Central memory CD4-positive, alpha-beta T cell (primary cell): ENCODE measurements around the gene NEDD9.

Experiments used
- DNase-seq: peaks from one replicate; pipeline ENCODE4 v3.0.0; 2022

The NEDD9 gene

GRCh38 chr6:11233673-11234573 is 1.5 kb upstream of the NEDD9 start:
- no peak for DNase-seq

GRCh38 chr6:11232770-11233626 is 530 bp upstream of the NEDD9 start:
- no peak for DNase-seq

GRCh38 chr6:11231564-11232192 is 790 bp downstream of the NEDD9 start:
- no peak for DNase-seq

- no peak for DNase-seq
These were observed 1.4 kb downstream of the NEDD9 start for GRCh38 chr6:11231108-11231463.

GRCh38 chr6:11230158-11231107 is 2.0 kb downstream of the NEDD9 start:
- no peak for DNase-seq

- no peak for DNase-seq
These were observed 2.8 kb downstream of the NEDD9 start for GRCh38 chr6:11229655-11230046.

GRCh38 chr6:11228935-11229654 is 3.4 kb downstream of the NEDD9 start:
- no peak for DNase-seq

- no peak for DNase-seq
These were observed 4.8 kb downstream of the NEDD9 start for GRCh38 chr6:11227698-11228097.

- no peak for DNase-seq
These were observed 6.5 kb downstream of the NEDD9 start for GRCh38 chr6:11226005-11226404.

- DNase-seq: no peak
These were observed 7.5 kb downstream of the NEDD9 start for GRCh38 chr6:11224966-11225463.

GRCh38 chr6:11224252-11224965 is 8.1 kb downstream of the NEDD9 start:
- peak; percentile 52 for DNase-seq

GRCh38 chr6:11223286-11223864 is 9.1 kb downstream of the NEDD9 start:
- no peak for DNase-seq

- DNase-seq: no peak
These were observed 9.8 kb downstream of the NEDD9 start for GRCh38 chr6:11222385-11223277.

GRCh38 chr6:11221623-11222384 is 10.7 kb downstream of the NEDD9 start:
- DNase-seq: no peak

GRCh38 chr6:11219400-11219834 is 13.1 kb downstream of the NEDD9 start:
- no peak for DNase-seq

- DNase-seq: no peak
These were observed 13.7 kb downstream of the NEDD9 start for GRCh38 chr6:11218538-11219399.

GRCh38 chr6:11218102-11218442 is 14.4 kb downstream of the NEDD9 start:
- DNase-seq: no peak
